Activated naive CD8-positive, alpha-beta T cell treated with anti-CD3 and anti-CD28 coated beads, Interleukin-2, amount 10 ng/mL, durations not matched to agents 7 days and 5 days (primary cell): ENCODE results near the gene SENP8. TPM values are rescaled to one million over a fixed set of nuclear protein-coding genes. Genes with fewer than 3 reads are reported as not detected.

ENCODE experiments used
- ATAC-seq: fragments of 150-1000 bp; cut with Tn5 transposase; one replicate; pipeline ENCODE4 v1.10.0; 2021; ENCODE audit warnings: low read depth, moderate library complexity
- POLR2A ChIA-PET: fragments of 350-600 bp; sonication (Branson Sonifier 250); formaldehyde crosslinking; loops from one replicate; lab custom pipeline; 2021; ENCODE audit warnings: antibody characterized with exemption; lab: Charles Lee
- DNase-seq: peaks from one replicate; pipeline ENCODE4 v3.0.0; 2021
- H3K27ac Mint-ChIP-seq: one replicate; pipeline ENCODE4 v1.8.0; 2022; ENCODE audit warnings: mild to moderate bottlenecking, mixed read lengths
- H3K27me3 Mint-ChIP-seq: one replicate; pipeline ENCODE4 v1.8.0; 2022; ENCODE audit warnings: mild to moderate bottlenecking, moderate library complexity, mixed read lengths
- H3K36me3 Mint-ChIP-seq: one replicate; pipeline ENCODE4 v1.8.0; 2021; ENCODE audit warnings: mild to moderate bottlenecking, mixed read lengths
- H3K4me1 Mint-ChIP-seq: one replicate; pipeline ENCODE4 v1.8.0; 2021; ENCODE audit warnings: mixed read lengths
- H3K4me3 Mint-ChIP-seq: one replicate; pipeline ENCODE4 v1.8.0; 2022; ENCODE audit warnings: mild to moderate bottlenecking, moderate library complexity, mixed read lengths
- H3K9me3 Mint-ChIP-seq: one replicate; pipeline ENCODE4 v1.8.0; 2021; ENCODE audit warnings: mixed read lengths
- total RNA-seq, 2 experiments: library from RNA; stranded (reverse); gene quantifications; one replicate each; pipeline ENCODE4 v1.2.3, GENCODE V29; 2021

The SENP8 gene
- total RNA-seq, 2 experiments from 2014 or later = 1.2 to 1.3 TPM

GRCh38 chr15:72176743-72177142 is 58.5 kb downstream of the SENP8 start:
- Mint-ChIP-seq H3K36me3 (no peaks in the 10 kb centered on the region), H3K4me3 (no peak overlapping the region), H3K27ac (no peak overlapping the region), H3K9me3 (no peaks in the 10 kb centered on the region), H3K4me1 (peaks cover 2% of the 10 kb centered on the region), H3K27me3 (peaks cover 12% of the 10 kb centered on the region)
- POLR2A ChIA-PET = interaction anchor here (0.7 kb wide), 1 partner anchor 18 kb away, joined by 3 read pairs; no protein-coding TSS in a partner anchor
- no peak for DNase-seq
- ATAC-seq = no peak

- DNase-seq = no peak
- Mint-ChIP-seq H3K27me3 (peaks cover 31% of the 10 kb centered on the region), H3K36me3 (no peaks in the 10 kb centered on the region), H3K9me3 (no peaks in the 10 kb centered on the region), H3K4me3 (no peak overlapping the region), H3K4me1 (peaks cover 2% of the 10 kb centered on the region), H3K27ac (no peak overlapping the region)
- POLR2A ChIA-PET = interaction anchor here (1.4 kb wide), 1 partner anchor 22 kb away, joined by 3 read pairs; no protein-coding TSS in a partner anchor
- no peak for ATAC-seq
Observed at GRCh38 chr15:72178976-72179585, 60.9 kb downstream of the SENP8 start.

- Mint-ChIP-seq H3K9me3 (no peaks in the 10 kb centered on the region), H3K27ac (no peak overlapping the region)
- no peak for DNase-seq
Observed at GRCh38 chr15:72179950-72180581, 61.9 kb downstream of the SENP8 start.

DNA sequence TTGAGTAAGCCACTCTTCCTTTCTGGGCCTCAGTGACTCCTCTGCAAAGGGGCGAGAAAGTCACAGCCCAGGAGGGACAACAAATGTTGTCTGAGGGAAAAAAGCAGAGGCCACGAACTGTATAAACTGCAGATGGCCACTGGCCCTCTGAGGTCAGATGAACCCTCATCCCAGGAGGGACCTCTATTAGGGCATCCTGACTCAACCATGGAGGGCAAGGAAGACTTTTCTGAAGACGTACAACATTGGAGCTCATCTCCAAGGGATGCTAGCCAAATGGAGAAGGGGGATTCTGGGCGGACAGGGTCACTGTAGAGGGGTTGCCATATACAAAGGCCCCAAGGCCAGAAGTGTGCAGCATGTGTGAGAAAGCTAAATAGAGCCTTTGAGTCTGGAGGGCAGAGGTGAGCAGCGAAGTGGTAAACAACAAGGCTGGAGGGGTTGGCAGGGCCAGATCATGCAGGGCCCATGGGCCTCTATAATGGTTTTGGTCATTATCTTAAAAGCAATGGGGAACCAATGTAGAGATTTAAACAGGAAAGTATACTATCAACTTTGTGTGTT is 62.6 kb downstream of the SENP8 start:
- Mint-ChIP-seq H3K27me3 (peaks cover 39% of the 10 kb centered on the region), H3K4me1 (no peaks in the 10 kb centered on the region), H3K9me3 (no peaks in the 10 kb centered on the region), H3K36me3 (no peaks in the 10 kb centered on the region), H3K4me3 (no peak overlapping the region), H3K27ac (no peak overlapping the region)
- DNase-seq (no peak), ATAC-seq (no peak)
- POLR2A ChIA-PET = no interaction called here

More at GRCh38 chr15:72179950-72180581, 61.9 kb downstream of the SENP8 start:
- Mint-ChIP-seq H3K4me1 (no peaks in the 10 kb centered on the region), H3K27me3 (peaks cover 33% of the 10 kb centered on the region), H3K36me3 (no peaks in the 10 kb centered on the region), H3K4me3 (no peak overlapping the region)
- no peak for ATAC-seq
- POLR2A ChIA-PET = interaction anchor here (1.4 kb wide), 1 partner anchor 21 kb away, joined by 3 read pairs; no protein-coding TSS in a partner anchor

- H3K4me1 Mint-ChIP-seq = no peaks in the 10 kb centered on the region
- H3K36me3 Mint-ChIP-seq = no peaks in the 10 kb centered on the region
Observed at GRCh38 chr15:72182244-72182643, 64.0 kb downstream of the SENP8 start.

GRCh38 chr15:72182673-72183072 is 64.5 kb downstream of the SENP8 start:
- POLR2A ChIA-PET = no interaction called here
- H3K27me3 Mint-ChIP-seq = peaks cover 51% of the 10 kb centered on the region
- H3K4me1 Mint-ChIP-seq = no peaks in the 10 kb centered on the region
- no peaks in the 10 kb centered on the region for H3K36me3 Mint-ChIP-seq
- no peak overlapping the region for H3K4me3 Mint-ChIP-seq
- H3K27ac Mint-ChIP-seq = no peak overlapping the region
- no peaks in the 10 kb centered on the region for H3K9me3 Mint-ChIP-seq
- DNase-seq (no peak), ATAC-seq (no peak)

More at GRCh38 chr15:72182244-72182643, 64.0 kb downstream of the SENP8 start:
- no peak for DNase-seq
- Mint-ChIP-seq H3K4me3 (no peak overlapping the region), H3K27ac (no peak overlapping the region), H3K9me3 (no peaks in the 10 kb centered on the region), H3K27me3 (peaks cover 48% of the 10 kb centered on the region)
- POLR2A ChIA-PET = interaction anchor here (0.7 kb wide), 1 partner anchor 19 kb away, joined by 5 read pairs; no protein-coding TSS in a partner anchor
- ATAC-seq = no peak

DNA sequence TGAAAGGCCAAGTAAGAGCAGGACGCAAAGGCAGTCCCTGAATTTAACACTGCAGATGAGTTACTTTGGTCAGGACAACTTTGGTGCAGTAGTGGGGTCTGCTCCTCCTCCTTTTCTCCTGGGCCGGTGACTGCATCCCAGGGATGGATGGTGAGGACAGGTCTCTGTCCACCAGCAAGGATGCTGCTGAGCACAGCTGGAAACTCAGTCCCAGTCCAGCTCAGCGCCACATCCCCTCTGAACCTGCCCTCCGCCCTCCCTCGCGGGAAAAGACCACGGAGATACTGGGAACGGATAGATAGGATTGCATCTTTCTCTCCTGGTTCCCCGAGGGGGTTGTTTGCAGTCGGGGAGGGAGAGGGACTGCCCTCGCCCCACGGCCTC is 65.6 kb downstream of the SENP8 start:
- no peak overlapping the region for H3K4me3 Mint-ChIP-seq

GRCh38 chr15:72184165-72184811 is 66.1 kb downstream of the SENP8 start:
- Mint-ChIP-seq H3K27me3 (peaks cover 62% of the 10 kb centered on the region), H3K4me3 (no peak overlapping the region), H3K4me1 (no peaks in the 10 kb centered on the region), H3K36me3 (no peaks in the 10 kb centered on the region), H3K27ac (no peak overlapping the region), H3K9me3 (no peaks in the 10 kb centered on the region)
- POLR2A ChIA-PET = no interaction called here
- DNase-seq = no peak
- no peak for ATAC-seq

More for the DNA sequence above, 65.6 kb downstream of the SENP8 start:
- Mint-ChIP-seq H3K9me3 (no peaks in the 10 kb centered on the region), H3K27ac (no peak overlapping the region), H3K27me3 (peaks cover 59% of the 10 kb centered on the region), H3K36me3 (no peaks in the 10 kb centered on the region), H3K4me1 (no peaks in the 10 kb centered on the region)
- POLR2A ChIA-PET = no interaction called here
- no peak for ATAC-seq
- DNase-seq = no peak

GRCh38 chr15:72189250-72189902 is 71.2 kb downstream of the SENP8 start:
- POLR2A ChIA-PET = no interaction called here
- H3K27ac Mint-ChIP-seq = no peak overlapping the region
- H3K4me3 Mint-ChIP-seq = no peak overlapping the region
- ATAC-seq (no peak), DNase-seq (no peak)
- H3K9me3 Mint-ChIP-seq = no peaks in the 10 kb centered on the region
- H3K4me1 Mint-ChIP-seq = no peaks in the 10 kb centered on the region
- no peaks in the 10 kb centered on the region for H3K36me3 Mint-ChIP-seq
- peaks cover 62% of the 10 kb centered on the region for H3K27me3 Mint-ChIP-seq

DNA sequence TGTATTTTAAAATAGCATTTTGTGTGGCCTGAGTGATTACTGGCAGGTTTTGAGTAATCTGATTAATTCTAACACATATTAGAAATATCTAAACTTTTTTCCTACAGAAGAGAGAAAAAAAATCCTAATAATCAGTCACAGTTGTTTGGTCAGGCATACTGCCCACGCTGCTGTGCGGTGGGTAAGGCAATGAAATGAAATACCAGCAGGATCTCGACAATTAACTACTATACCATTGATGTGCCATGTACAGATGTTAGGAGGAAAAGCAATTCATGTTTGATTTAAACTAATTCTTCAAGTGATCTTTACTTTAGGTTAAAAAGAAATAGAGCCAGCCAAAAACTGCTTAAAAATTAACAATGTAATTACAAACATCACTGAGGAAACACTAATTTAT is 74.2 kb downstream of the SENP8 start:
- H3K9me3 Mint-ChIP-seq = no peaks in the 10 kb centered on the region
- H3K4me1 Mint-ChIP-seq = peaks cover 4% of the 10 kb centered on the region
- ATAC-seq = no peak
- no peak overlapping the region for H3K27ac Mint-ChIP-seq
- POLR2A ChIA-PET = no interaction called here
- H3K27me3 Mint-ChIP-seq = peaks cover 49% of the 10 kb centered on the region
- H3K4me3 Mint-ChIP-seq = no peak overlapping the region
- no peaks in the 10 kb centered on the region for H3K36me3 Mint-ChIP-seq
- DNase-seq = no peak

Other genes starting within 250 kb of the SENP8 start
- gene MYO9A, start 253 bp upstream of the SENP8 start, total RNA-seq = 10 to 100 TPM; 24.1 to 31.2 TPM
- gene GRAMD2A, start 79.4 kb downstream of the SENP8 start, total RNA-seq = not detected
- gene PKM, start 112.8 kb downstream of the SENP8 start, total RNA-seq = 100 to 1,000 TPM; 965 to 980 TPM
- gene PARP6, start 154.2 kb downstream of the SENP8 start, total RNA-seq = 10 to 100 TPM; 86.7 to 90.2 TPM
- gene CELF6, start 201.8 kb downstream of the SENP8 start, total RNA-seq = 1 to 10 TPM; 1.7 to 2.2 TPM